ENCODE measurements around the gene RPUSD4.

GRCh38 chr11:126173257-126173656 lies 38.2 kb downstream of the RPUSD4 start:
- TF ChIP-seq CTCF (IDR thresholded peaks at IDR 0.05): no peak
- no peak for TF ChIP-seq POLR2AphosphoS5 (IDR thresholded peaks at IDR 0.05)
